ENCODE results near the gene MST1. TPM values are rescaled to one million over a fixed set of nuclear protein-coding genes. Genes with fewer than 3 reads are reported as not detected.

MST1 gene
- total and polyA plus RNA-seq, 12 donors = 2.3 to 16.0 (median 3.8) TPM

GRCh38 chr3:49712166-49712565, 22.9 kb upstream of the MST1 start:
- Histone ChIP-seq H3K27me3 (no peaks in the 10 kb centered on the region), H3K4me3 (no peak overlapping the region), H3K27ac (no peak overlapping the region), H3K9me3 (no peaks in the 10 kb centered on the region), H3K4me1 (no peaks in the 10 kb centered on the region), H3K36me3 (peaks cover 0 to 81% (median 8%) of the 10 kb centered on the region in 9 donors)
- ATAC-seq (no peak), DNase-seq (no peak)
- no peak for TF ChIP-seq CTCF (IDR thresholded peaks at IDR 0.05)
- intact Hi-C loops (cut with DNase I) = no loop called here
- 92 to 96% methylated on average over 11 of the region's 11 CpGs for WGBS, 2 donors

- ATAC-seq = no peak
- H3K9me3 ChIP-seq = no peaks in the 10 kb centered on the region
- H3K27ac ChIP-seq = no peak overlapping the region
- intact Hi-C loops (cut with DNase I) = no loop called here
- no peak overlapping the region for H3K4me3 ChIP-seq
- H3K27me3 ChIP-seq = no peaks in the 10 kb centered on the region
- peaks cover 0 to 82% (median 8%) of the 10 kb centered on the region in 9 donors for H3K36me3 ChIP-seq
- no peak for TF ChIP-seq CTCF (IDR thresholded peaks at IDR 0.05)
- 91 to 93% methylated on average over 5 of the region's 5 CpGs for WGBS, 2 donors
- DNase-seq = no peak
- no peaks in the 10 kb centered on the region for H3K4me1 ChIP-seq
These were observed 22.2 kb upstream of the MST1 start for GRCh38 chr3:49711489-49711888.

GRCh38 chr3:49709852-49710251, 20.6 kb upstream of the MST1 start:
- no peak for TF ChIP-seq CTCF (IDR thresholded peaks at IDR 0.05)
- intact Hi-C loops (cut with DNase I) = loop anchor here in 5 of 10 donors (10.0 kb wide), 3 partner anchors 135 to 205 kb away; partner anchors contain the start of gene MST1R (in 3 of the 5)
- no peaks in the 10 kb centered on the region for H3K9me3 ChIP-seq

GRCh38 chr3:49707113-49707480, 17.8 kb upstream of the MST1 start:
- H3K4me1 ChIP-seq = peaks cover 0 to 5% (median 0%) of the 10 kb centered on the region in 9 donors
- DNase-seq = no peak
- TF ChIP-seq CTCF (IDR thresholded peaks at IDR 0.05) = no peak
- H3K27me3 ChIP-seq = no peaks in the 10 kb centered on the region
- H3K27ac ChIP-seq = no peak overlapping the region
- H3K9me3 ChIP-seq = no peaks in the 10 kb centered on the region
- no peak for ATAC-seq
- 68 to 77% methylated on average over 4 of the region's 4 CpGs for WGBS, 2 donors
- H3K4me3 ChIP-seq = no peak overlapping the region
- intact Hi-C loops (cut with DNase I) = loop anchor here in 5 of 10 donors (10.0 kb wide), 3 partner anchors 138 to 208 kb away; partner anchors contain the start of gene MST1R (in 3 of the 5)
- H3K36me3 ChIP-seq = peaks cover 0 to 80% (median 19%) of the 10 kb centered on the region in 9 donors

More at GRCh38 chr3:49709852-49710251, 20.6 kb upstream of the MST1 start:
- no peak for DNase-seq
- no peaks in the 10 kb centered on the region for H3K27me3 ChIP-seq
- WGBS, 2 donors = 91 to 97% methylated on average over 8 of the region's 8 CpGs
- peaks cover 0 to 82% (median 17%) of the 10 kb centered on the region in 9 donors for H3K36me3 ChIP-seq
- H3K27ac ChIP-seq = no peak overlapping the region
- ATAC-seq = no peak
- no peak overlapping the region for H3K4me3 ChIP-seq
- H3K4me1 ChIP-seq = no peaks in the 10 kb centered on the region
